ENCODE results near the gene RABGAP1. TPM values are rescaled to one million over a fixed set of nuclear protein-coding genes. Genes with fewer than 3 reads are reported as not detected.

RABGAP1 gene
- total and polyA plus RNA-seq, 3 donors from 2014 or later, result 53.0 to 113 (median 94.0) TPM

- no peak overlapping the region for H3K4me3 ChIP-seq
- H3K9me3 ChIP-seq, result no peaks in the 10 kb centered on the region
- no peak for DNase-seq
- H3K4me1 ChIP-seq, result peaks cover 4% of the 10 kb centered on the region
- intact Hi-C loops (cut with DNase I; ENCODE audit: low total_unique reads), result no loop called here
- no peaks in the 10 kb centered on the region for H3K27me3 ChIP-seq
- H3K27ac ChIP-seq, result no peak overlapping the region
- no peaks in the 10 kb centered on the region for H3K36me3 ChIP-seq (ENCODE audit: low read depth, missing control alignments)
- TF ChIP-seq POLR2A (IDR thresholded peaks at IDR 0.05) (no peak), CTCF (IDR thresholded peaks at IDR 0.05) (no peak)
- WGBS, 2 donors, result 91 to 94% methylated on average over 5 of the region's 5 CpGs
Measured at GRCh38 chr9:123135430-123135829, 194.6 kb downstream of the RABGAP1 start.

- H3K9me3 ChIP-seq, result no peaks in the 10 kb centered on the region
- intact Hi-C loops (cut with DNase I; ENCODE audit: low total_unique reads), result no loop called here
- H3K27ac ChIP-seq, result no peak overlapping the region
- peaks cover 4% of the 10 kb centered on the region for H3K4me1 ChIP-seq
- H3K27me3 ChIP-seq, result no peaks in the 10 kb centered on the region
- no peak overlapping the region for H3K4me3 ChIP-seq
- WGBS, 2 donors, result 90 to 95% methylated on average over 2 of the region's 2 CpGs
- DNase-seq, result no peak
- no peak for TF ChIP-seq CTCF (IDR thresholded peaks at IDR 0.05)
- no peak for TF ChIP-seq POLR2A (IDR thresholded peaks at IDR 0.05)
- no peaks in the 10 kb centered on the region for H3K36me3 ChIP-seq (ENCODE audit: low read depth, missing control alignments)
Measured at GRCh38 chr9:123138163-123138562, 197.3 kb downstream of the RABGAP1 start.

- no peaks in the 10 kb centered on the region for H3K27me3 ChIP-seq
- H3K4me1 ChIP-seq, result no peaks in the 10 kb centered on the region
- H3K4me3 ChIP-seq, result no peak overlapping the region
- TF ChIP-seq POLR2A (IDR thresholded peaks at IDR 0.05) (no peak), CTCF (IDR thresholded peaks at IDR 0.05) (no peak)
- intact Hi-C loops (cut with DNase I; ENCODE audit: low total_unique reads), result no loop called here
- no peak overlapping the region for H3K27ac ChIP-seq
- DNase-seq, result no peak
- H3K36me3 ChIP-seq (ENCODE audit: low read depth, missing control alignments), result no peaks in the 10 kb centered on the region
- no peaks in the 10 kb centered on the region for H3K9me3 ChIP-seq
- 44 to 46% methylated on average over 1 of the region's 1 CpG for WGBS, 2 donors
Measured at GRCh38 chr9:123149067-123149466, 208.2 kb downstream of the RABGAP1 start.

GRCh38 chr9:123150708-123151503 is 210.1 kb downstream of the RABGAP1 start:
- no peak for DNase-seq
- Histone ChIP-seq H3K27me3 (no peaks in the 10 kb centered on the region), H3K36me3 (ENCODE audit: low read depth, missing control alignments) (no peaks in the 10 kb centered on the region), H3K4me3 (no peak overlapping the region), H3K9me3 (no peaks in the 10 kb centered on the region), H3K27ac (no peak overlapping the region), H3K4me1 (no peaks in the 10 kb centered on the region)
- WGBS, 2 donors, result 87 to 90% methylated on average over 5 of the region's 5 CpGs
- intact Hi-C loops (cut with DNase I; ENCODE audit: low total_unique reads), result no loop called here
- no peak for TF ChIP-seq POLR2A (IDR thresholded peaks at IDR 0.05)
- TF ChIP-seq CTCF (IDR thresholded peaks at IDR 0.05), result no peak

MicroRNAs within 50 kb of the gene (microRNA counts, 767-probe panel; counts per million panel counts)
- 0 to 152 counts per million in 2 donors for microRNA hsa-miR-600

Small RNAs within 50 kb of the gene (small RNA-seq; reads per million reads assigned to genes)
- gene GPR21 (0 reads per million in 2 donors), gene RNY1P15 (0 reads per million in 2 donors)

Other genes with a start within 250 kb of the RABGAP1 start
- not detected for gene OR1L4, start 217.0 kb upstream of the RABGAP1 start, total RNA-seq
- gene OR1L4, start 217.0 kb upstream of the RABGAP1 start, polyA plus RNA-seq (ENCODE audit: insufficient read depth, low read depth, low replicate concordance), result not detected
- gene OR1L6, start 198.7 kb upstream of the RABGAP1 start, total RNA-seq, result not detected
- gene OR1L6, start 198.7 kb upstream of the RABGAP1 start, polyA plus RNA-seq (ENCODE audit: insufficient read depth, low read depth, low replicate concordance), result not detected
- not detected for gene OR5C1, start 152.1 kb upstream of the RABGAP1 start, total RNA-seq
- gene OR5C1, start 152.1 kb upstream of the RABGAP1 start, polyA plus RNA-seq (ENCODE audit: insufficient read depth, low read depth, low replicate concordance), result not detected
- not detected for gene OR1K1, start 140.9 kb upstream of the RABGAP1 start, total RNA-seq
- gene OR1K1, start 140.9 kb upstream of the RABGAP1 start, polyA plus RNA-seq (ENCODE audit: insufficient read depth, low read depth, low replicate concordance), result not detected
- 10 to 100 TPM; 14.9 to 16.1 TPM for gene PDCL, start 112.4 kb upstream of the RABGAP1 start, total RNA-seq
- gene PDCL, start 112.4 kb upstream of the RABGAP1 start, polyA plus RNA-seq (ENCODE audit: insufficient read depth, low read depth, low replicate concordance), result 10.7 TPM
- 10 to 100 TPM; 70.6 to 78.6 TPM for gene RC3H2, start 35.7 kb upstream of the RABGAP1 start, total RNA-seq
- gene RC3H2, start 35.7 kb upstream of the RABGAP1 start, polyA plus RNA-seq (ENCODE audit: insufficient read depth, low read depth, low replicate concordance), result 26.1 TPM
- 1 to 10 TPM; 9.1 to 9.2 TPM for gene ZBTB6, start 27.7 kb upstream of the RABGAP1 start, total RNA-seq
- gene ZBTB6, start 27.7 kb upstream of the RABGAP1 start, polyA plus RNA-seq (ENCODE audit: insufficient read depth, low read depth, low replicate concordance), result 7.2 TPM
- gene ZBTB26, start 9.5 kb upstream of the RABGAP1 start, total RNA-seq, result 10 to 100 TPM; 16.8 to 23.1 TPM
- 17.3 TPM for gene ZBTB26, start 9.5 kb upstream of the RABGAP1 start, polyA plus RNA-seq (ENCODE audit: insufficient read depth, low read depth, low replicate concordance)
- gene GPR21, start 92.6 kb downstream of the RABGAP1 start, total RNA-seq, result 1 to 10 TPM; 3.5 to 6.7 TPM
- not detected for gene GPR21, start 92.6 kb downstream of the RABGAP1 start, polyA plus RNA-seq (ENCODE audit: insufficient read depth, low read depth, low replicate concordance)

Measured in testis (tissue), 3 donors.